K562 (cell line): ENCODE measurements around the gene SCUBE1. TPM values are rescaled to one million over a fixed set of nuclear protein-coding genes. Genes with fewer than 3 reads are reported as not detected.

Experiments
- ATAC-seq: fragments of 200-7000 bp; cut with Tn5 transposase; 3 replicates; pipeline ENCODE4 v1.9.1; 2020; ENCODE audit warnings: moderate library complexity
- BruUV-seq: library from RNA; stranded (reverse); fragments of 400-500 nt; replicated peaks from 2 replicates; lab custom pipeline; 2021; lab: Mats Ljungman, UMichigan
- CTCF ChIA-PET: fragments of 300-600 bp; formaldehyde crosslinking; extraction: SDS; loops from one replicate; lab custom pipeline; 2021; ENCODE audit warnings: low intra/inter-chr PET ratio; lab: Yijun Ruan, JAX
- POLR2A ChIA-PET: fragments of 300-600, 350-650 bp; sonication (Branson Sonifier 250); formaldehyde crosslinking; extraction: SDS; loops from one replicate; lab custom pipeline; 2021; ENCODE audit warnings: antibody characterized with exemption, inconsistent platforms; lab: Yijun Ruan, JAX
- DNase-seq, 4 experiments: peaks; one replicate each; pipeline versions ENCODE4 v3.0.0 to v3.0.0-alpha.2; 2011 to 2018; ENCODE audit warnings: low spot score in 3 of 4, mixed read lengths in 3 of 4; ENCODE audit errors: extremely low read depth in 1 of 4
- FAIRE-seq: peaks from 2 replicates; lab custom pipeline; 2011; peaks lifted over from hg19 to GRCh38; lab: Jason Lieb, UNC
- H2AFZ ChIP-seq: 2 replicates; pipeline ENCODE4 v1.6.0; 2011; ENCODE audit warnings: low read depth, low read length, control low read depth, inconsistent platforms
- H3K27ac ChIP-seq: fragments of 200-600 bp; 3 replicates; pipeline ENCODE4 v1.8.0; 2011; ENCODE audit warnings: low read depth, mild to moderate bottlenecking, control low read depth, inconsistent platforms, low read length, moderate library complexity, mixed read lengths; ENCODE audit errors: extremely low read depth
- H3K27me3 ChIP-seq, 2 experiments: fragments of 300-600 bp in 1 of 2; 2 replicates in 1 of 2; 3 replicates in 1 of 2; pipeline versions ENCODE4 v1.6.0 to v1.8.0; 2011; ENCODE audit warnings: inconsistent platforms in 2 of 2, low read length in 2 of 2, mild to moderate bottlenecking in 1 of 2, mixed read lengths in 1 of 2, moderate library complexity in 1 of 2; ENCODE audit not compliant: control insufficient read depth in 2 of 2, insufficient read depth in 2 of 2
- H3K36me3 ChIP-seq: fragments of 300-600 bp; 3 replicates; pipeline ENCODE4 v1.8.0; 2011; ENCODE audit warnings: mild to moderate bottlenecking, low read length, inconsistent platforms; ENCODE audit not compliant: control insufficient read depth, insufficient read depth
- H3K4me1 ChIP-seq, 2 experiments: fragments of 200-600 bp in 1 of 2; replicated peaks in 1 of 2; 2 replicates in 1 of 2; 3 replicates in 1 of 2; pipeline versions ENCODE4 v1.5.1 to v1.8.0; 2011; ENCODE audit warnings: inconsistent platforms in 2 of 2, low read length in 2 of 2, mild to moderate bottlenecking in 1 of 2, mixed read lengths in 1 of 2, moderate library complexity in 1 of 2; ENCODE audit not compliant: control insufficient read depth in 2 of 2, insufficient read depth in 2 of 2
- H3K4me2 ChIP-seq: 2 replicates; pipeline ENCODE4 v1.6.1; 2011; ENCODE audit warnings: low read length, control low read depth, inconsistent platforms, mixed read lengths; ENCODE audit not compliant: insufficient read depth
- H3K4me3 ChIP-seq: fragments of 200-600 bp; sonication (generic), shearing (Covaris generic); 2 replicates; pipeline ENCODE4 v1.5.1; 2016; ENCODE audit warnings: control low read depth, inconsistent platforms
- H3K79me2 ChIP-seq: fragments of 200-600 bp; 3 replicates; pipeline ENCODE4 v1.8.0; 2011; ENCODE audit warnings: low read length, inconsistent platforms; ENCODE audit not compliant: control insufficient read depth, insufficient read depth
- H3K9ac ChIP-seq, 2 experiments: 2 replicates each; pipeline versions ENCODE4 v1.6.0 to v1.6.1; 2011; ENCODE audit warnings: low read depth in 2 of 2, low read length in 2 of 2, control low read depth in 1 of 2, inconsistent platforms in 1 of 2, mild to moderate bottlenecking in 1 of 2, mixed read lengths in 1 of 2; ENCODE audit not compliant: insufficient read depth in 1 of 2
- H3K9me1 ChIP-seq: one replicate; pipeline ENCODE4 v1.6.0; 2011; ENCODE audit warnings: inconsistent platforms, mild to moderate bottlenecking, low read length, moderate library complexity; ENCODE audit not compliant: control insufficient read depth, insufficient read depth
- H3K9me3 ChIP-seq: replicated peaks from 2 replicates; pipeline ENCODE4 v1.5.1; 2011; ENCODE audit warnings: low read depth, low read length, inconsistent platforms; ENCODE audit not compliant: control insufficient read depth, insufficient read depth
- H4K20me1 ChIP-seq: replicated peaks from 2 replicates; pipeline ENCODE4 v1.6.1; 2011; ENCODE audit warnings: low read length, inconsistent platforms, mixed read lengths; ENCODE audit not compliant: control insufficient read depth, insufficient read depth
- HDAC1 ChIP-seq, 2 experiments: fragments of 450-650 bp; IDR thresholded peaks; 2 replicates each; pipeline ENCODE4 v1.6.1; 2016 to 2017; ENCODE audit warnings: inconsistent platforms in 1 of 2, mild to moderate bottlenecking in 1 of 2, moderate library complexity in 1 of 2
- MBD1 ChIP-seq: fragments of 250-450 bp; sonication (Bioruptor Pico); IDR thresholded peaks from 2 replicates; pipeline ENCODE4 v1.8.0; 2022; ENCODE audit warnings: inconsistent platforms
- RBBP5 ChIP-seq: fragments of 200-600 bp; sonication (generic); IDR thresholded peaks from 2 replicates; pipeline ENCODE4 v1.6.1; 2012; ENCODE audit warnings: borderline replicate concordance, mild to moderate bottlenecking, low read length, control low read depth, inconsistent platforms; ENCODE audit not compliant: insufficient read depth, poor library complexity, severe bottlenecking
- TSC22D4 ChIP-seq: fragments of 450-650 bp; IDR thresholded peaks from 2 replicates; pipeline ENCODE4 v1.6.1; 2016; ENCODE audit warnings: missing genetic modification characterization, missing biosample characterization, control low read depth
- WGBS: fragments of 100-300 bp; shearing (Covaris generic); methylation state at CpG from one replicate; pipeline ENCODE4 v1.1.6; 2016; ENCODE audit warnings: low coverage, mixed read lengths; ENCODE audit not compliant: insufficient coverage; ENCODE audit errors: missing lambda C conversion rate; 5-methylcytosine and 5-hydroxymethylcytosine counted together
- in situ Hi-C: fragments of 300-500 bp; cut with MboI; formaldehyde crosslinking; loops from 4 replicates; pipeline ENCODE4 v1.15.0; 2018; ENCODE audit warnings: inconsistent platforms, mixed read lengths
- intact Hi-C: fragments of 100-400 bp; cut with micrococcal nuclease; formaldehyde crosslinking; loops from 2 replicates; pipeline ENCODE4 v1.14.2; 2022
- polyA plus RNA-seq, 8 experiments: library from polyadenylated mRNA; depleted of rRNA in 4 of 8; stranded (reverse) in 5 of 8; unstranded in 3 of 8; fragments of >200 nt; fragmentation: Nextera tagmentation in 2 of 8; fragmentation: Illumina TruSeq in 1 of 8; extraction: Ambion mirVana in 2 of 8; extraction: Trizol in 1 of 8; gene quantifications; 2 replicates each; pipeline versions ENCODE4 v1.2.1 to v1.2.3, GENCODE V29; 2011 to 2014; ENCODE audit warnings: inconsistent platforms in 1 of 8, missing spikeins in 1 of 8
- total RNA-seq, 7 experiments: library from RNA; depleted of rRNA in 6 of 7; stranded (reverse); fragments of >200 nt in 6 of 7; fragmentation: Illumina TruSeq in 2 of 7; extraction: Trizol in 2 of 7; gene quantifications; 2 replicates each; pipeline versions ENCODE4 v1.2.1 to v1.2.3, GENCODE V29; 2011 to 2021; ENCODE audit warnings: low replicate concordance in 1 of 7

SCUBE1 gene
- total and polyA plus RNA-seq, 9 of the 15 experiments (the other 6 are each of a cell fraction or from before 2014, with no cell fraction given): 0.03 to 0.47 (median 0.29) TPM; not detected in 6

- Histone ChIP-seq H3K9ac (no peak overlapping the region), H3K4me1 (peaks cover 0 to 25% of the 10 kb centered on the region in 2 experiments; a peak in 2 of 5 replicates), H4K20me1 (no peaks in the 10 kb centered on the region), H3K79me2 (no peaks in the 10 kb centered on the region), H3K27me3 (peaks cover 0 to 19% of the 10 kb centered on the region in 2 experiments; a peak in 2 of 5 replicates), H3K9me3 (no peaks in the 10 kb centered on the region), H3K4me3 (no peak overlapping the region), H3K9me1 (no peaks in the 10 kb centered on the region), H3K27ac (no peak overlapping the region), H3K4me2 (no peak overlapping the region), H3K36me3 (no peaks in the 10 kb centered on the region), H2AFZ (no peak overlapping the region)
- no peak for DNase-seq
- CTCF ChIA-PET: no interaction called here
- FAIRE-seq: no peak
- intact Hi-C loops (no loop called here), in situ Hi-C loops (no loop called here)
- no peak for ATAC-seq
- POLR2A ChIA-PET: interaction anchor here (0.6 kb wide), 1 partner anchor 1554 kb away, joined by 3 read pairs; no protein-coding TSS in a partner anchor
- 6% methylated on average over 7 of the region's 7 CpGs for WGBS
- BruUV-seq: no TSS peak
- TF ChIP-seq TSC22D4 (tag): no peak
- no peak for TF ChIP-seq HDAC1 (IDR thresholded peaks at IDR 0.05)
- TF ChIP-seq RBBP5: no peak
- TF ChIP-seq MBD1 (CRISPR knock-in tag): no peak
Observed at GRCh38 chr22:43239193-43239780, 103.9 kb downstream of the SCUBE1 start.
